Lung (tissue), 12 donors: ENCODE measurements around the gene STXBP6. TPM values are rescaled to one million over a fixed set of nuclear protein-coding genes. Genes with fewer than 3 reads are reported as not detected.

Experiments used
- ATAC-seq: fragments of 200-7000 bp; cut with Tn5 transposase; one replicate; pipeline ENCODE4 v1.9.1; 2020; ENCODE audit warnings: moderate number of reproducible peaks; ENCODE audit not compliant: insufficient read depth, low FRiP score
- DNase-seq, 3 donors: peaks; one replicate each; pipeline ENCODE4 v3.0.0-alpha.2; 2013 to 2017
- H3K27ac ChIP-seq, 2 donors: one replicate each; pipeline ENCODE4 v1.5.1; 2013; ENCODE audit warnings: mild to moderate bottlenecking in 2 of 2, moderate library complexity in 2 of 2, control low read depth in 1 of 2, inconsistent platforms in 1 of 2, low read depth in 1 of 2, low read length in 1 of 2
- H3K27me3 ChIP-seq, 3 donors: one replicate each; pipeline ENCODE4 v1.5.1; 2013; ENCODE audit warnings: low read length in 2 of 3; ENCODE audit not compliant: control insufficient read depth in 3 of 3, insufficient read depth in 3 of 3
- H3K36me3 ChIP-seq, 4 donors: one replicate each; pipeline ENCODE4 v1.5.1; 2013; ENCODE audit warnings: low read length in 4 of 4, mild to moderate bottlenecking in 1 of 4, moderate library complexity in 1 of 4; ENCODE audit not compliant: control insufficient read depth in 4 of 4, insufficient read depth in 4 of 4
- H3K4me1 ChIP-seq, 5 donors: one replicate each; pipeline ENCODE4 v1.5.1; 2013; ENCODE audit warnings: low read length in 5 of 5, mild to moderate bottlenecking in 2 of 5, moderate library complexity in 1 of 5; ENCODE audit not compliant: control insufficient read depth in 5 of 5, insufficient read depth in 5 of 5
- H3K4me3 ChIP-seq: one replicate; pipeline ENCODE4 v1.5.1; 2013; ENCODE audit warnings: mild to moderate bottlenecking, control low read depth, moderate library complexity
- H3K9ac ChIP-seq, 2 donors: one replicate each; pipeline ENCODE4 v1.5.1; 2013; ENCODE audit warnings: low read length in 2 of 2, control low read depth in 1 of 2; ENCODE audit not compliant: insufficient read depth in 1 of 2
- H3K9me3 ChIP-seq, 4 donors: one replicate each; pipeline ENCODE4 v1.5.1; 2013; ENCODE audit warnings: low read length in 3 of 4, mild to moderate bottlenecking in 1 of 4, moderate library complexity in 1 of 4; ENCODE audit not compliant: control insufficient read depth in 4 of 4, insufficient read depth in 3 of 4
- WGBS, 2 donors: extraction: QIAGEN DNeasy Blood & Tissue Kit; methylation state at CpG; one replicate each; pipeline ENCODE4 v1.1.7; 2013; 5-methylcytosine and 5-hydroxymethylcytosine counted together
- polyA plus RNA-seq, 2 donors: library from polyadenylated mRNA; stranded (reverse); fragments of 200-250 nt; gene quantifications; one replicate each; pipeline ENCODE4 v1.2.1, GENCODE V29; 2013
- total RNA-seq, 2 donors: library from RNA; depleted of rRNA in 1 of 2; stranded (reverse); fragments of >200 nt in 1 of 2; gene quantifications; one replicate each; pipeline ENCODE4 v1.2.1, GENCODE V29; 2014 to 2021
- TF ChIP-seq, protein P1 (sequence below): IDR thresholded peaks from 2 replicates; pipeline ENCODE4 v1.5.1; 2012; ENCODE audit warnings: mild to moderate bottlenecking; ENCODE audit errors: control extremely low read depth, extremely low read depth
- donor health status: control.
- donor health status: control.
- donor health status: Bipolar disorder and iron deficiency.
- donor health status: healthy.
- donor health status: DM: yes; HTN: yes; CAD: no.

The STXBP6 gene
- total and polyA plus RNA-seq, 4 donors, result 9.3 to 42.5 (median 10.5) TPM

DNA sequence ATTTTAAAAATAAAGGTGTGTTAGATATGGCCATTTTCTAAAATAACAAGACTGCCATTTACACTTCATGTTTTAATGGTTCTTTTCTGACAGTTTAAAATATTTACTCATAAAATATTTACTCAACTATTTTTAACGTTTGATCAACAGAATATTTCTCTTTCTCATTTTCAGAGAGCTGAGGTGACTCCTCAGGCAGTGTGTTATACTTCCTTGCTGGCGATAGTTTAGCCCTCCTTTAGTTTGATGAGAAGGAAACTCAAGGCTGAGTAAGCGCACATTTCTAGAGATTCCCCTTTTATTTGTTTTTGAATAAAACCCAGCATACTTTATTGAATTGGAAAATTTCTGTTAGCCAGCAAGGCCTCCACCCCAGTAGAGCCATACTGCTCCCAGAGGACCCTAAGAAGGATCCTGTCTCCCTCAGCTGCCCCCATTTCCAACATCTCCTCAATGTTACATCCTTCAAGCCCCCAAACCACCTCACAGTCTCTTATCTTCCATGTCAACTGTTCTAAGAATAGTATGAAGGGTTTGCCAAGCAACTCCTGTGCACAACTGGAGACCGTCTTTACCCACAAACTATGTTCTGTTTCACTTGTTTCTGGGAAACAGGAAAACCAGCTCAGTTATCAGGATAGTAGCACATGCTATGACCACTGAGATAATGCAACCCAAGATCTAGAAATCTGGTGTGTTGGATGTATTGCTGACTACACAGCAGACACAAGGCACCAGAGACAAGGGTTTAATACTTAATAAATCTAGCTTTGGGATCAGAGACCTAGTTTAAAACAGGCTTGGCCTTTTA is 129.5 kb downstream of the STXBP6 start:
- peak overlapping the region in 1 of 2 donors; percentile 72 for H3K27ac ChIP-seq
- no peak for ATAC-seq

DNA sequence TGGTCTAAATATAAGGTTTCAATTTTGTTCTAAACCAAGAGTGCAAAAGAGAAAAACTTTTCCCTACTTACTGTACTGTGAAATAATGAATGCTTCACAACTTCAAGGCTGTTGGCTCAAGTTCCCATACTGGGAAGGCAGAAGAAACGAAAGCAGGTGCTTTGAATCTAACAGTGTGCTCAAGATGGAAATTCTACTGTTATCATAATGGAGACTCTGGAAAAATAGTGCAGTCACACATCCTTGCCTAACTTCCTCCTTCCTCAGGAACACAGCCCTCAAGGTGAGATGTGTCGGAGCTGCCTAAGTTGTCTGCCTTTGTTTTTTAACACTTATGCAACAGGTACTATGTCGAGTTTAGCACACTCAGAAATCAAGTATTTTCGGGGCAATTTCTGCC is 131.1 kb downstream of the STXBP6 start:
- ATAC-seq, result no peak
- Histone ChIP-seq H3K27me3 (no peaks in the 10 kb centered on the region), H3K27ac (peak overlapping the region in 1 of 2 donors; percentile 49), H3K4me1 (peaks cover 0 to 32% (median 11%) of the 10 kb centered on the region in 5 donors), H3K9ac (no peak overlapping the region), H3K9me3 (no peaks in the 10 kb centered on the region), H3K36me3 (no peaks in the 10 kb centered on the region), H3K4me3 (no peak overlapping the region)
- DNase-seq, result no peak
- WGBS, 2 donors, result 42 to 56% methylated on average over 4 of the region's 4 CpGs
- TF ChIP-seq, protein P1, sequence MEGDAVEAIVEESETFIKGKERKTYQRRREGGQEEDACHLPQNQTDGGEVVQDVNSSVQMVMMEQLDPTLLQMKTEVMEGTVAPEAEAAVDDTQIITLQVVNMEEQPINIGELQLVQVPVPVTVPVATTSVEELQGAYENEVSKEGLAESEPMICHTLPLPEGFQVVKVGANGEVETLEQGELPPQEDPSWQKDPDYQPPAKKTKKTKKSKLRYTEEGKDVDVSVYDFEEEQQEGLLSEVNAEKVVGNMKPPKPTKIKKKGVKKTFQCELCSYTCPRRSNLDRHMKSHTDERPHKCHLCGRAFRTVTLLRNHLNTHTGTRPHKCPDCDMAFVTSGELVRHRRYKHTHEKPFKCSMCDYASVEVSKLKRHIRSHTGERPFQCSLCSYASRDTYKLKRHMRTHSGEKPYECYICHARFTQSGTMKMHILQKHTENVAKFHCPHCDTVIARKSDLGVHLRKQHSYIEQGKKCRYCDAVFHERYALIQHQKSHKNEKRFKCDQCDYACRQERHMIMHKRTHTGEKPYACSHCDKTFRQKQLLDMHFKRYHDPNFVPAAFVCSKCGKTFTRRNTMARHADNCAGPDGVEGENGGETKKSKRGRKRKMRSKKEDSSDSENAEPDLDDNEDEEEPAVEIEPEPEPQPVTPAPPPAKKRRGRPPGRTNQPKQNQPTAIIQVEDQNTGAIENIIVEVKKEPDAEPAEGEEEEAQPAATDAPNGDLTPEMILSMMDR, result no peak

More for the DNA sequence above, 129.5 kb downstream of the STXBP6 start:
- H3K9ac ChIP-seq, result no peak overlapping the region
- no peaks in the 10 kb centered on the region for H3K36me3 ChIP-seq
- H3K27me3 ChIP-seq, result no peaks in the 10 kb centered on the region
- no peak overlapping the region for H3K4me3 ChIP-seq
- no peaks in the 10 kb centered on the region for H3K9me3 ChIP-seq
- 56 to 59% methylated on average over 4 of the region's 4 CpGs for WGBS, 2 donors
- DNase-seq, result no peak
- peaks cover 0 to 38% (median 0%) of the 10 kb centered on the region in 5 donors for H3K4me1 ChIP-seq
- TF ChIP-seq, protein P1, result no peak

DNA sequence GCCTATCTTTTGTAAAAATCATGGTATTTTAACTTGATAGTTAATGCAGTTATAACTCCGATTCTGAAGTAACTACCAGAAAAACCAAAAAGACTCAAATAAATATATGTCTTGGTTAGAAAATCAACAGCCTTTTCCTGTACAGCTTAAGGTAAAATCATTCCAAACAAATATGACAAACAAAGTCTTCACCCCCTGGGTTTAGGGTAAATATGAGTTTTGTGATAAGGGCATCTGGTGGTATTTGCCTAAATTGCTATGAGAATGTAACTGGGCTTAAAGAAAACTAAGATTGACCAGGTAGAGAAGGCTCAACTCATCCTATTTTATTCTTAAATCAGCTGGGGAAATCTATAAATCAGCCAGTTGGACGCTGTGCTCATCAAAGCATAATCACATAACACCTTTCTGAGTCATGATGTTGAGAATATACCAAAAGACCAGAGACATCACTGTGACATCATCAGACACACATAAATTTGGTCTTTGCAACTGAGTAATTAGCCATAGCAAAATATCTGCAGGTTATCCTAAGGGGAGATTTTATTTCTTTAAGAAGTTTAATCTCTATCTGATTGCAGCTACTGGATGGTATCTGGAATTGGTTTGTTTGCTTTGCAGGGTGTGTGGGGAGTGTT is 133.9 kb downstream of the STXBP6 start:
- ATAC-seq, result no peak
- Histone ChIP-seq H3K27ac (no peak overlapping the region), H3K9ac (no peak overlapping the region), H3K27me3 (no peaks in the 10 kb centered on the region), H3K4me3 (no peak overlapping the region), H3K36me3 (no peaks in the 10 kb centered on the region), H3K4me1 (peaks cover 1 to 30% (median 23%) of the 10 kb centered on the region in 5 donors), H3K9me3 (no peaks in the 10 kb centered on the region)
- no peak for DNase-seq
- 90 to 91% methylated on average over 2 of the region's 2 CpGs for WGBS, 2 donors
- TF ChIP-seq, protein P1, result no peak
